Fibroblast of lung (primary cell): ENCODE results near the gene MYORG. TPM values are rescaled to one million over a fixed set of nuclear protein-coding genes. Genes with fewer than 3 reads are reported as not detected.

Experiments
- DNase-seq, 2 donors: peaks; one replicate each; pipeline versions ENCODE4 v3.0.0 to v3.0.0-alpha.2; 2010; ENCODE audit warnings: low read depth in 2 of 2
- H2AFZ ChIP-seq: 2 replicates; pipeline ENCODE4 v1.5.1; 2012; ENCODE audit warnings: low read length, control low read depth, inconsistent platforms
- H3K27ac ChIP-seq: 2 replicates; pipeline ENCODE4 v1.5.1; 2011; ENCODE audit warnings: low read length, control low read depth; ENCODE audit not compliant: insufficient read depth
- H3K27me3 ChIP-seq: 2 replicates; pipeline ENCODE4 v1.5.1; 2011; ENCODE audit warnings: mild to moderate bottlenecking, low read length; ENCODE audit not compliant: control insufficient read depth, insufficient read depth
- H3K36me3 ChIP-seq: 2 replicates; pipeline ENCODE4 v1.5.1; 2011; ENCODE audit warnings: low read length; ENCODE audit not compliant: control insufficient read depth, insufficient read depth
- H3K4me1 ChIP-seq: 2 replicates; pipeline ENCODE4 v1.5.1; 2011; ENCODE audit warnings: low read length; ENCODE audit not compliant: control insufficient read depth, insufficient read depth; ENCODE audit errors: extremely low read depth
- H3K4me2 ChIP-seq: 2 replicates; pipeline ENCODE4 v1.5.1; 2011; ENCODE audit warnings: low read length, control low read depth; ENCODE audit not compliant: insufficient read depth; ENCODE audit errors: extremely low read depth
- H3K4me3 ChIP-seq, 4 experiments: fragments of 200-600 bp in 1 of 4; sonication (generic) in 1 of 4; replicated peaks in 1 of 4; 2 replicates each; pipeline ENCODE4 v1.5.1; 2011 to 2016; ENCODE audit warnings: low read length in 4 of 4, low read depth in 3 of 4, mild to moderate bottlenecking in 3 of 4, control low read depth in 2 of 4, inconsistent platforms in 1 of 4, mixed read lengths in 1 of 4; ENCODE audit not compliant: insufficient read depth in 1 of 4; ENCODE audit errors: control extremely low read depth in 1 of 4
- H3K79me2 ChIP-seq: 2 replicates; pipeline ENCODE4 v1.5.1; 2012; ENCODE audit warnings: mild to moderate bottlenecking, low read length, inconsistent platforms; ENCODE audit not compliant: control insufficient read depth, insufficient read depth
- H3K9ac ChIP-seq: 2 replicates; pipeline ENCODE4 v1.5.1; 2011; ENCODE audit warnings: mild to moderate bottlenecking, low read length, control low read depth; ENCODE audit not compliant: insufficient read depth
- H3K9me3 ChIP-seq: 2 replicates; pipeline ENCODE4 v1.5.1; 2012; ENCODE audit warnings: low read depth, low read length; ENCODE audit not compliant: control insufficient read depth, insufficient read depth
- H4K20me1 ChIP-seq: 2 replicates; pipeline ENCODE4 v1.5.1; 2011; ENCODE audit warnings: low read length; ENCODE audit not compliant: control insufficient read depth, insufficient read depth; ENCODE audit errors: extremely low read depth
- EZH2 ChIP-seq: IDR thresholded peaks from 2 replicates; pipeline ENCODE4 v1.5.1; 2012; ENCODE audit warnings: low read length, control low read depth, mild to moderate bottlenecking; ENCODE audit errors: missing control alignments
- polyA plus RNA-seq, 2 donors: library from polyadenylated mRNA; depleted of rRNA in 1 of 2; stranded (reverse) in 1 of 2; unstranded in 1 of 2; fragments of >200 nt; gene quantifications; 2 replicates each; pipeline ENCODE4 v1.2.1, GENCODE V29; 2011 to 2012; ENCODE audit warnings: missing spikeins in 1 of 2
- total RNA-seq: library from RNA; depleted of rRNA; stranded (reverse); fragments of >200 nt; gene quantifications from 2 replicates; pipeline ENCODE4 v1.2.1, GENCODE V29; 2014
- TF ChIP-seq, protein P1 (sequence below), 2 donors: IDR thresholded peaks in 1 of 2; conservative IDR thresholded peaks in 1 of 2; 1 replicate in 1 of 2; 2 replicates in 1 of 2; pipeline ENCODE4 v1.5.1; 2011 to 2012; ENCODE audit warnings: low read length in 2 of 2, control low read depth in 1 of 2, inconsistent platforms in 1 of 2, low read depth in 1 of 2, mild to moderate bottlenecking in 1 of 2

Gene MYORG
- total and polyA plus RNA-seq, 2 donors (not counting 1 experiment from before 2014, with no cell fraction given) = 0.34 to 0.83 TPM

DNA sequence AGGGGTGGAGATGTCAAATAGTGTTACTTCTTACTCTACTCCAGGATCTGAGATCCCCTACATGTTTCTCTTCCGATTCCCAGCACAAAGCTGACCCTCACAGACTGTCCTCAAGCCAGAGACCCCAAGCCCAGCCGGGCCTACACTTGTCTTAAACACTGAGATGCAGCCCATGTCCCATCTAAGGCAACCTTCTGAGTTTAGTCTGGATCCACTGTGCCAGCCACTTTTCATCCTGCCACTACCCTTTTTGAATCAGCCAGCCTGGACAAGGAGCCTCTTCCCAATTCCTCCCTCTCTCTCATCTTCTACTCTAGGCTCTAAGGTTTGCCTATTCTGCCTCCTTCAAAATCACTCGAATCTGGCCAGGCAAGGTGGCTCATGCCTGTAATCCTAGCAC is 6.2 kb upstream of the MYORG start:
- Histone ChIP-seq H3K27ac (no peak overlapping the region), H3K4me3 (no peak overlapping the region), H3K9me3 (no peaks in the 10 kb centered on the region), H2AFZ (no peak overlapping the region), H3K36me3 (no peaks in the 10 kb centered on the region), H3K79me2 (no peaks in the 10 kb centered on the region), H3K4me1 (peaks cover 3% of the 10 kb centered on the region), H3K27me3 (peaks cover 6% of the 10 kb centered on the region), H3K9ac (no peak overlapping the region), H4K20me1 (no peaks in the 10 kb centered on the region), H3K4me2 (no peak overlapping the region)
- TF ChIP-seq, protein P1, sequence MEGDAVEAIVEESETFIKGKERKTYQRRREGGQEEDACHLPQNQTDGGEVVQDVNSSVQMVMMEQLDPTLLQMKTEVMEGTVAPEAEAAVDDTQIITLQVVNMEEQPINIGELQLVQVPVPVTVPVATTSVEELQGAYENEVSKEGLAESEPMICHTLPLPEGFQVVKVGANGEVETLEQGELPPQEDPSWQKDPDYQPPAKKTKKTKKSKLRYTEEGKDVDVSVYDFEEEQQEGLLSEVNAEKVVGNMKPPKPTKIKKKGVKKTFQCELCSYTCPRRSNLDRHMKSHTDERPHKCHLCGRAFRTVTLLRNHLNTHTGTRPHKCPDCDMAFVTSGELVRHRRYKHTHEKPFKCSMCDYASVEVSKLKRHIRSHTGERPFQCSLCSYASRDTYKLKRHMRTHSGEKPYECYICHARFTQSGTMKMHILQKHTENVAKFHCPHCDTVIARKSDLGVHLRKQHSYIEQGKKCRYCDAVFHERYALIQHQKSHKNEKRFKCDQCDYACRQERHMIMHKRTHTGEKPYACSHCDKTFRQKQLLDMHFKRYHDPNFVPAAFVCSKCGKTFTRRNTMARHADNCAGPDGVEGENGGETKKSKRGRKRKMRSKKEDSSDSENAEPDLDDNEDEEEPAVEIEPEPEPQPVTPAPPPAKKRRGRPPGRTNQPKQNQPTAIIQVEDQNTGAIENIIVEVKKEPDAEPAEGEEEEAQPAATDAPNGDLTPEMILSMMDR (conservative IDR thresholded peaks at IDR 0.05 in 1 of 2, IDR thresholded peaks at IDR 0.05 in 1 of 2; ENCODE audit: low read depth in 1 of 2, low read length in 2 of 2) = no peak
- TF ChIP-seq EZH2 = no peak
- DNase-seq = no peak

DNA sequence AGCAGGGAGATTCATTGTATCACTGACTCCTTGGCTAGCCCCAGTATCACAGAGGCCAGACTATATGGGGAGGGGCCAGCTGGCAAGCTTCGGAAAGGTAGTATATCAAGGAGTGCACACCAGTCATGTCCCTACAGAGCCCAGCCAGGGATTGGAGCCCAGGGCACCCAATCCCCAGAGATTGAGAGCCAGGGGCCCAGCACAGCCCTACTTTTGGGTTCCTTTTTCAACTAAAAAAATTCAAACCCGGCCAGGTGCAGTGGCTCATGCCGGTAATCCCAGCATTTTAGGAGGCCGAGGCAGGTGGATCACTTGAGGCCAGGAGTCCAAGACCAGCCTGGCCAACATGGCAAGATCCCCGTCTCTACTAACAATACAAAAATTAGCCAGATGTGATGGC is 5.4 kb upstream of the MYORG start:
- Histone ChIP-seq H3K27ac (no peak overlapping the region), H3K36me3 (no peaks in the 10 kb centered on the region), H3K9me3 (no peaks in the 10 kb centered on the region), H3K4me1 (peaks cover 3% of the 10 kb centered on the region), H3K4me2 (no peak overlapping the region), H3K27me3 (peaks cover 6% of the 10 kb centered on the region), H3K4me3 (no peak overlapping the region), H3K79me2 (no peaks in the 10 kb centered on the region), H3K9ac (no peak overlapping the region), H2AFZ (no peak overlapping the region), H4K20me1 (no peaks in the 10 kb centered on the region)
- TF ChIP-seq, protein P1 (conservative IDR thresholded peaks at IDR 0.05 in 1 of 2, IDR thresholded peaks at IDR 0.05 in 1 of 2; ENCODE audit: low read depth in 1 of 2, low read length in 2 of 2) = no peak
- no peak for DNase-seq

DNA sequence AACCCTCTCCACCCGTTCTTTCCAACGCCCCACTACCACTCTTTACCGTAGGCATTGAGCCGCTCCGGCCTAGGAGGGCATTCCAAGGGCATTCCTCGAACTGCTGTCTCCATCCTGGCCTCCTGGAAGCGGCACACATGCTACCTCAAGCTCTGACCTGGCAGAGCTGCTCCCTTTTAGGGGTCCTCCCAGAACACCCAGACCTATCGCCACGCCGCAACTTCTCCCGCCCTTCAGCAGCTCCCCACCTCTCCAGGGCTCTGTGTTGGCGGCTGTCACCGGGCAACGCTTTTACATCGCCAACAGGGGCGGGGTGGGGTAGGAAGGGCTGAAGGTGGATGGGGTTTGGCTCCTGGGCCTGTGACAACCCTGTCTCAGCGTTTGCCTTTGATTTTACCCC is 4.6 kb upstream of the MYORG start:
- no peak overlapping the region for H3K9ac ChIP-seq
- H3K27me3 ChIP-seq = peaks cover 6% of the 10 kb centered on the region
- TF ChIP-seq, protein P1 (conservative IDR thresholded peaks at IDR 0.05 in 1 of 2, IDR thresholded peaks at IDR 0.05 in 1 of 2; ENCODE audit: low read depth in 1 of 2, low read length in 2 of 2) = no peak
- TF ChIP-seq EZH2 = peak; percentile 9
- H3K27ac ChIP-seq = no peak overlapping the region
- peak overlapping the region in 1 of 4 experiments; percentile 53 for H3K4me3 ChIP-seq
- DNase-seq = no peak
- peaks cover 3% of the 10 kb centered on the region for H3K4me1 ChIP-seq
- peak overlapping the region; percentile 91 for H3K4me2 ChIP-seq
- H2AFZ ChIP-seq = peak overlapping the region; percentile 91
- no peaks in the 10 kb centered on the region for H3K36me3 ChIP-seq
- H4K20me1 ChIP-seq = no peaks in the 10 kb centered on the region
- no peaks in the 10 kb centered on the region for H3K79me2 ChIP-seq
- no peaks in the 10 kb centered on the region for H3K9me3 ChIP-seq
